Nucleus accumbens (tissue), 56 donors: Measurements from ENCODE around the gene PLXNB3.

Experiments used
- DNase-seq, 56 donors: peaks; one replicate each; lab custom pipeline; 2025; lab: John Stamatoyannopoulos, UW

The PLXNB3 gene

GRCh38 chrX:153771415-153772315, 7.6 kb downstream of the PLXNB3 start:
- no peak for DNase-seq

- DNase-seq, result no peak
Measured at GRCh38 chrX:153772316-153773217, 8.5 kb downstream of the PLXNB3 start.

- DNase-seq, result no peak
Measured at GRCh38 chrX:153773218-153773611, 9.2 kb downstream of the PLXNB3 start.

GRCh38 chrX:153773741-153774575, 9.9 kb downstream of the PLXNB3 start:
- DNase-seq, result no peak

- DNase-seq, result no peak
Measured at GRCh38 chrX:153774576-153775292, 10.7 kb downstream of the PLXNB3 start.

- no peak for DNase-seq
Measured at GRCh38 chrX:153775293-153776119, 11.5 kb downstream of the PLXNB3 start.

GRCh38 chrX:153776120-153776599, 12.1 kb downstream of the PLXNB3 start:
- DNase-seq, result no peak

- DNase-seq, result no peak
Measured at GRCh38 chrX:153776611-153777045, 12.6 kb downstream of the PLXNB3 start.

- no peak for DNase-seq
Measured at GRCh38 chrX:153777261-153778090, 13.4 kb downstream of the PLXNB3 start.

GRCh38 chrX:153778181-153778580, 14.1 kb downstream of the PLXNB3 start:
- no peak for DNase-seq

- no peak for DNase-seq
Measured at GRCh38 chrX:153778684-153779101, 14.6 kb downstream of the PLXNB3 start.

GRCh38 chrX:153779891-153780677, 16.0 kb downstream of the PLXNB3 start:
- DNase-seq, result no peak

GRCh38 chrX:153780678-153781427, 16.8 kb downstream of the PLXNB3 start, which contains the start of gene SRPK3:
SRPK3 (plus strand) TSS chrX:153781041; CDS start chrX:153781087, 46 bp downstream.
- DNase-seq, result no peak

- DNase-seq, result peak in 5 of 56 donors; percentile 10 to 41 (median 27)
Measured at GRCh38 chrX:153781428-153782047, 17.5 kb downstream of the PLXNB3 start.

GRCh38 chrX:153782313-153782712, 18.3 kb downstream of the PLXNB3 start:
- peak in 8 of 56 donors; percentile 8 to 53 (median 25) for DNase-seq
